Central memory CD8-positive, alpha-beta T cell (primary cell): Measurements from ENCODE around the gene IFNA7.
"Not testable (repeated sequence)": the region's sequence is repeated elsewhere in the genome, so short reads cannot be mapped to it uniquely, and the experiment has no call there.

Experiments used
- ATAC-seq: fragments of 150-1000 bp; cut with Tn5 transposase; replicated peaks from 2 replicates; pipeline ENCODE4 v1.10.0; 2022; ENCODE audit warnings: mild to moderate bottlenecking, moderate FRiP score, moderate number of reproducible peaks; ENCODE audit not compliant: poor library complexity, severe bottlenecking; ENCODE audit errors: extremely low read depth
- DNase-seq, 2 donors: peaks; one replicate each; pipeline ENCODE4 v3.0.0; 2021; ENCODE audit warnings: low spot score in 2 of 2
- H3K27ac Mint-ChIP-seq: one replicate; pipeline ENCODE4 v1.8.0; 2022; ENCODE audit warnings: low read depth, mild to moderate bottlenecking, moderate library complexity, mixed read lengths
- H3K27me3 Mint-ChIP-seq: one replicate; pipeline ENCODE4 v1.8.0; 2022; ENCODE audit warnings: mixed read lengths
- H3K36me3 Mint-ChIP-seq: one replicate; pipeline ENCODE4 v1.8.0; 2022; ENCODE audit warnings: mild to moderate bottlenecking, moderate library complexity, mixed read lengths; ENCODE audit not compliant: insufficient read depth
- H3K4me1 Mint-ChIP-seq: one replicate; pipeline ENCODE4 v1.8.0; 2022; ENCODE audit warnings: mixed read lengths
- H3K4me3 Mint-ChIP-seq: one replicate; pipeline ENCODE4 v1.8.0; 2022; ENCODE audit warnings: mild to moderate bottlenecking, moderate library complexity, mixed read lengths
- H3K9me3 Mint-ChIP-seq: one replicate; pipeline ENCODE4 v1.8.0; 2022; ENCODE audit warnings: mixed read lengths

The IFNA7 gene

GRCh38 chr9:21202105-21202504, at the start of gene IFNA7:
Gene IFNA7 (minus strand): TSS chr9:21202205. CDS start chr9:21202165, 40 bp downstream.
- H3K4me1 Mint-ChIP-seq, H3K9me3 Mint-ChIP-seq, H3K27ac Mint-ChIP-seq, DNase-seq, ATAC-seq, H3K4me3 Mint-ChIP-seq, H3K36me3 Mint-ChIP-seq: not testable (repeated sequence)
- peaks cover 43% of the 10 kb centered on the region for H3K27me3 Mint-ChIP-seq

GRCh38 chr9:21251638-21252037, 49.6 kb upstream of the IFNA7 start:
- Mint-ChIP-seq H3K27ac (no peak overlapping the region), H3K36me3 (no peaks in the 10 kb centered on the region), H3K9me3 (no peaks in the 10 kb centered on the region), H3K4me1 (peaks cover 6% of the 10 kb centered on the region), H3K27me3 (peaks cover 43% of the 10 kb centered on the region), H3K4me3 (no peak overlapping the region)
- no peak for ATAC-seq
- no peak for DNase-seq

GRCh38 chr9:21251190-21251589, 49.2 kb upstream of the IFNA7 start:
- Mint-ChIP-seq H3K27me3 (peaks cover 42% of the 10 kb centered on the region), H3K36me3 (no peaks in the 10 kb centered on the region), H3K4me3 (no peak overlapping the region), H3K27ac (no peak overlapping the region), H3K4me1 (peaks cover 6% of the 10 kb centered on the region), H3K9me3 (no peaks in the 10 kb centered on the region)
- ATAC-seq (no peak), DNase-seq (no peak)

GRCh38 chr9:21244836-21245235, 42.8 kb upstream of the IFNA7 start:
- Mint-ChIP-seq H3K9me3 (no peaks in the 10 kb centered on the region), H3K27ac (no peak overlapping the region), H3K4me1 (no peaks in the 10 kb centered on the region), H3K4me3 (no peak overlapping the region), H3K27me3 (peaks cover 70% of the 10 kb centered on the region), H3K36me3 (no peaks in the 10 kb centered on the region)
- ATAC-seq (no peak), DNase-seq (no peak)

- H3K9me3 Mint-ChIP-seq, result no peaks in the 10 kb centered on the region
- DNase-seq, result no peak
- no peak for ATAC-seq
- no peak within 1 kb of the TSS for H3K27ac Mint-ChIP-seq
- H3K27me3 Mint-ChIP-seq, result peaks cover 63% of the 10 kb centered on the region
- H3K36me3 Mint-ChIP-seq, result no peaks in the 10 kb centered on the region
- peaks cover 5% of the 10 kb centered on the region for H3K4me1 Mint-ChIP-seq
- no peak within 1 kb of the TSS for H3K4me3 Mint-ChIP-seq
Observed at GRCh38 chr9:21239911-21240310, 37.9 kb upstream of the IFNA7 start, which contains the start of gene IFNA14. Gene IFNA14 (minus strand): TSS chr9:21240005. CDS start chr9:21239935, 70 bp downstream.

- H3K4me3 Mint-ChIP-seq, DNase-seq, H3K36me3 Mint-ChIP-seq, H3K4me1 Mint-ChIP-seq, H3K27ac Mint-ChIP-seq, H3K9me3 Mint-ChIP-seq: not testable (repeated sequence)
- peak; percentile 52 for ATAC-seq
- H3K27me3 Mint-ChIP-seq, result peaks cover 35% of the 10 kb centered on the region
Observed at GRCh38 chr9:21236360-21236714, 34.3 kb upstream of the IFNA7 start.

- H3K4me1 Mint-ChIP-seq, H3K4me3 Mint-ChIP-seq, DNase-seq, H3K36me3 Mint-ChIP-seq, H3K27ac Mint-ChIP-seq, H3K9me3 Mint-ChIP-seq: not testable (repeated sequence)
- H3K27me3 Mint-ChIP-seq, result peaks cover 33% of the 10 kb centered on the region
- ATAC-seq, result peak; percentile 52
Observed at GRCh38 chr9:21235468-21236359, 33.7 kb upstream of the IFNA7 start.

GRCh38 chr9:21234153-21234687, 32.2 kb upstream of the IFNA7 start:
- Mint-ChIP-seq H3K36me3 (no peaks in the 10 kb centered on the region), H3K27me3 (peaks cover 23% of the 10 kb centered on the region), H3K27ac (no peak overlapping the region), H3K4me3 (no peak overlapping the region), H3K9me3 (no peaks in the 10 kb centered on the region), H3K4me1 (peaks cover 5% of the 10 kb centered on the region)
- DNase-seq (no peak), ATAC-seq (no peak)

- H3K9me3 Mint-ChIP-seq, result no peaks in the 10 kb centered on the region
- DNase-seq, result no peak
- peaks cover 18% of the 10 kb centered on the region for H3K27me3 Mint-ChIP-seq
- H3K4me3 Mint-ChIP-seq, result no peak overlapping the region
- H3K4me1 Mint-ChIP-seq, result peaks cover 5% of the 10 kb centered on the region
- H3K27ac Mint-ChIP-seq, result no peak overlapping the region
- H3K36me3 Mint-ChIP-seq, result no peaks in the 10 kb centered on the region
- no peak for ATAC-seq
Observed at GRCh38 chr9:21233258-21233657, 31.3 kb upstream of the IFNA7 start.

- H3K27me3 Mint-ChIP-seq, result peaks cover 10% of the 10 kb centered on the region
- H3K9me3 Mint-ChIP-seq, result no peaks in the 10 kb centered on the region
- H3K4me3 Mint-ChIP-seq, result no peak within 1 kb of the TSS
- DNase-seq (no peak), ATAC-seq (no peak)
- no peaks in the 10 kb centered on the region for H3K36me3 Mint-ChIP-seq
- H3K4me1 Mint-ChIP-seq, result no peaks in the 10 kb centered on the region
- H3K27ac Mint-ChIP-seq, result no peak within 1 kb of the TSS
Observed at GRCh38 chr9:21228122-21228521, 26.1 kb upstream of the IFNA7 start, which contains the start of gene IFNA17. Gene IFNA17 (minus strand): TSS chr9:21228222. CDS start chr9:21228173, 49 bp downstream.

- DNase-seq, ATAC-seq, H3K27ac Mint-ChIP-seq, H3K36me3 Mint-ChIP-seq, H3K9me3 Mint-ChIP-seq, H3K4me1 Mint-ChIP-seq, H3K4me3 Mint-ChIP-seq: not testable (repeated sequence)
- H3K27me3 Mint-ChIP-seq, result peaks cover 62% of the 10 kb centered on the region
Observed at GRCh38 chr9:21217211-21217610, 15.2 kb upstream of the IFNA7 start, which contains the start of gene IFNA16. Gene IFNA16 (minus strand): TSS chr9:21217311. CDS start chr9:21217305, 6 bp downstream.

- peaks cover 39% of the 10 kb centered on the region for H3K27me3 Mint-ChIP-seq
- not testable (repeated sequence) for DNase-seq, H3K4me1 Mint-ChIP-seq, H3K36me3 Mint-ChIP-seq, H3K27ac Mint-ChIP-seq, H3K4me3 Mint-ChIP-seq, H3K9me3 Mint-ChIP-seq
- peak; percentile 43 for ATAC-seq
Observed at GRCh38 chr9:21213411-21214326, 11.7 kb upstream of the IFNA7 start.
